PFSK-1 (cell line): ENCODE measurements around the gene DAGLA.

Experiments
- FOXP2 ChIP-seq: optimal IDR thresholded peaks from 2 replicates; pipeline ENCODE3; 2011; ENCODE audit warnings: borderline replicate concordance, control low read depth, inconsistent platforms; ENCODE audit not compliant: insufficient read depth; ENCODE audit errors: extremely low read length, extremely low read depth
- POLR2AphosphoS5 ChIP-seq: IDR thresholded peaks from 2 replicates; pipeline ENCODE4 v1.6.1; 2012; ENCODE audit warnings: low read depth, mild to moderate bottlenecking, control low read depth, low read length, moderate library complexity
- REST ChIP-seq, 2 experiments: IDR thresholded peaks; 2 replicates each; pipeline versions ENCODE4 v1.6.1 to v1.8.0; 2011 to 2012; ENCODE audit warnings: low read depth in 2 of 2, low read length in 2 of 2, control low read depth in 1 of 2, inconsistent platforms in 1 of 2, mild to moderate bottlenecking in 1 of 2, moderate library complexity in 1 of 2; ENCODE audit not compliant: insufficient read depth in 1 of 2
- SIN3A ChIP-seq: IDR thresholded peaks from 2 replicates; pipeline ENCODE4 v1.6.1; 2012; ENCODE audit warnings: mild to moderate bottlenecking, low read length, moderate library complexity, borderline replicate concordance; ENCODE audit not compliant: insufficient read depth
- TAF1 ChIP-seq: IDR thresholded peaks from 2 replicates; pipeline ENCODE4 v1.6.1; 2012; ENCODE audit warnings: low read length, control low read depth, borderline replicate concordance; ENCODE audit not compliant: insufficient read depth

DAGLA gene

GRCh38 chr11:61647529-61647928 lies 32.7 kb upstream of the DAGLA start:
- TF ChIP-seq POLR2AphosphoS5 (no peak), TAF1 (no peak), REST (IDR thresholded peaks at IDR 0.05; ENCODE audit: insufficient read depth in 1 of 2, low read depth in 2 of 2, low read length in 2 of 2) (no peak), SIN3A (no peak), FOXP2 (no peak)

- TF ChIP-seq TAF1 (no peak), SIN3A (no peak), FOXP2 (no peak), REST (IDR thresholded peaks at IDR 0.05; ENCODE audit: insufficient read depth in 1 of 2, low read depth in 2 of 2, low read length in 2 of 2) (no peak)
Measured at GRCh38 chr11:61650781-61651571, 29.2 kb upstream of the DAGLA start.

GRCh38 chr11:61652135-61652534 lies 28.1 kb upstream of the DAGLA start:
- TF ChIP-seq TAF1 = no peak

- TF ChIP-seq TAF1 = no peak
- TF ChIP-seq SIN3A = no peak
- no peak for TF ChIP-seq POLR2AphosphoS5
- no peak for TF ChIP-seq FOXP2
- no peak for TF ChIP-seq REST (IDR thresholded peaks at IDR 0.05; ENCODE audit: insufficient read depth in 1 of 2, low read depth in 2 of 2, low read length in 2 of 2)
Measured at GRCh38 chr11:61654397-61654829, 25.8 kb upstream of the DAGLA start.

- TF ChIP-seq SIN3A (no peak), REST (IDR thresholded peaks at IDR 0.05; ENCODE audit: insufficient read depth in 1 of 2, low read depth in 2 of 2, low read length in 2 of 2) (no peak), POLR2AphosphoS5 (no peak), TAF1 (no peak), FOXP2 (no peak)
Measured at GRCh38 chr11:61656347-61657077, 23.7 kb upstream of the DAGLA start.
